Activated T-cell treated with anti-CD3 and anti-CD28 coated beads, Interleukin-2, amount 50 U/mL, for 4 hours (primary cell): ENCODE measurements around the gene KRTAP9-1. TPM values are rescaled to one million over a fixed set of nuclear protein-coding genes. Genes with fewer than 3 reads are reported as not detected.

Source experiments
- ATAC-seq, 2 donors: fragments of 200-7000 bp; cut with Tn5 transposase; one replicate each; pipeline ENCODE4 v1.10.0; 2021
- DNase-seq: peaks from one replicate; pipeline ENCODE4 v3.0.0-alpha.2; 2020
- H3K27me3 Mint-ChIP-seq: one replicate; pipeline ENCODE4 v1.8.0; 2021; ENCODE audit warnings: low read depth, mixed read lengths
- H3K36me3 Mint-ChIP-seq: one replicate; pipeline ENCODE4 v1.8.0; 2022; ENCODE audit warnings: mixed read lengths; ENCODE audit not compliant: insufficient read depth
- H3K4me1 Mint-ChIP-seq: one replicate; pipeline ENCODE4 v1.8.0; 2021; ENCODE audit warnings: low read depth, mixed read lengths
- H3K4me3 Mint-ChIP-seq: one replicate; pipeline ENCODE4 v1.8.0; 2021; ENCODE audit warnings: mild to moderate bottlenecking, moderate library complexity, mixed read lengths
- H3K9me3 Mint-ChIP-seq: one replicate; pipeline ENCODE4 v1.8.0; 2021; ENCODE audit warnings: mixed read lengths
- total RNA-seq, 3 donors: library from RNA; stranded (reverse); gene quantifications; one replicate each; pipeline ENCODE4 v1.2.1, GENCODE V29; 2021

KRTAP9-1 gene
- total RNA-seq, 3 donors from 2014 or later, result not detected

GRCh38 chr17:41167561-41167960 is 22.1 kb upstream of the KRTAP9-1 start:
- H3K4me3 Mint-ChIP-seq, result no peak overlapping the region
- no peak for DNase-seq
- no peaks in the 10 kb centered on the region for H3K9me3 Mint-ChIP-seq
- ATAC-seq, result no peak
- no peaks in the 10 kb centered on the region for H3K4me1 Mint-ChIP-seq
- H3K27me3 Mint-ChIP-seq, result no peaks in the 10 kb centered on the region
- H3K36me3 Mint-ChIP-seq, result no peaks in the 10 kb centered on the region

- H3K9me3 Mint-ChIP-seq, result no peaks in the 10 kb centered on the region
- no peaks in the 10 kb centered on the region for H3K36me3 Mint-ChIP-seq
- no peak for ATAC-seq
- H3K4me1 Mint-ChIP-seq, result no peaks in the 10 kb centered on the region
- H3K4me3 Mint-ChIP-seq, result no peak within 1 kb of the TSS
- DNase-seq, result no peak
- H3K27me3 Mint-ChIP-seq, result no peaks in the 10 kb centered on the region
Measured at GRCh38 chr17:41168121-41168520, 21.6 kb upstream of the KRTAP9-1 start, which contains the start of gene KRTAP4-3. TSS of gene KRTAP4-3 (minus strand) at chr17:41168221. CDS start at chr17:41168172, 49 bp downstream.

- Mint-ChIP-seq H3K9me3 (no peaks in the 10 kb centered on the region), H3K27me3 (no peaks in the 10 kb centered on the region), H3K36me3 (no peaks in the 10 kb centered on the region), H3K4me1 (peaks cover 5% of the 10 kb centered on the region), H3K4me3 (no peak overlapping the region)
- no peak for DNase-seq
- no peak for ATAC-seq
Measured at GRCh38 chr17:41171886-41172285, 17.8 kb upstream of the KRTAP9-1 start.

GRCh38 chr17:41176744-41177387 is 12.8 kb upstream of the KRTAP9-1 start:
- DNase-seq (no peak), ATAC-seq (no peak)
- H3K27me3 Mint-ChIP-seq, result no peaks in the 10 kb centered on the region
- peaks cover 5% of the 10 kb centered on the region for H3K4me1 Mint-ChIP-seq
- no peak overlapping the region for H3K4me3 Mint-ChIP-seq
- no peaks in the 10 kb centered on the region for H3K36me3 Mint-ChIP-seq
- H3K9me3 Mint-ChIP-seq, result no peaks in the 10 kb centered on the region

- Mint-ChIP-seq H3K4me1 (peaks cover 5% of the 10 kb centered on the region), H3K36me3 (no peaks in the 10 kb centered on the region), H3K4me3 (no peak within 1 kb of the TSS), H3K9me3 (no peaks in the 10 kb centered on the region), H3K27me3 (no peaks in the 10 kb centered on the region)
- no peak for DNase-seq
- ATAC-seq, result no peak
Measured at GRCh38 chr17:41177727-41178271, 11.9 kb upstream of the KRTAP9-1 start, which contains the start of gene KRTAP4-2. TSS of gene KRTAP4-2 (minus strand) at chr17:41178221. CDS start at chr17:41178164, 57 bp downstream.

- H3K4me3 Mint-ChIP-seq, result no peak overlapping the region
- no peaks in the 10 kb centered on the region for H3K9me3 Mint-ChIP-seq
- no peaks in the 10 kb centered on the region for H3K27me3 Mint-ChIP-seq
- DNase-seq (no peak), ATAC-seq (no peak)
- peaks cover 4% of the 10 kb centered on the region for H3K4me1 Mint-ChIP-seq
- H3K36me3 Mint-ChIP-seq, result no peaks in the 10 kb centered on the region
Measured at GRCh38 chr17:41178341-41178740, 11.3 kb upstream of the KRTAP9-1 start.

- ATAC-seq (no peak), DNase-seq (no peak)
- peaks cover 3% of the 10 kb centered on the region for H3K4me1 Mint-ChIP-seq
- H3K4me3 Mint-ChIP-seq, result no peak overlapping the region
- H3K27me3 Mint-ChIP-seq, result no peaks in the 10 kb centered on the region
- H3K9me3 Mint-ChIP-seq, result no peaks in the 10 kb centered on the region
- H3K36me3 Mint-ChIP-seq, result no peaks in the 10 kb centered on the region
Measured at GRCh38 chr17:41178843-41179616, 10.7 kb upstream of the KRTAP9-1 start.

- no peaks in the 10 kb centered on the region for H3K4me1 Mint-ChIP-seq
- no peak for DNase-seq
- ATAC-seq, result no peak
- no peaks in the 10 kb centered on the region for H3K36me3 Mint-ChIP-seq
- H3K27me3 Mint-ChIP-seq, result peaks cover 16% of the 10 kb centered on the region
- no peak within 1 kb of the TSS for H3K4me3 Mint-ChIP-seq
- no peaks in the 10 kb centered on the region for H3K9me3 Mint-ChIP-seq
Measured at GRCh38 chr17:41184480-41184961, 5.2 kb upstream of the KRTAP9-1 start, which contains the start of gene KRTAP4-1. TSS of gene KRTAP4-1 (minus strand) at chr17:41184911. CDS start at chr17:41184854, 57 bp downstream.

- ATAC-seq (no peak), DNase-seq (no peak)
- H3K4me3 Mint-ChIP-seq, result no peak overlapping the region
- no peaks in the 10 kb centered on the region for H3K9me3 Mint-ChIP-seq
- peaks cover 18% of the 10 kb centered on the region for H3K27me3 Mint-ChIP-seq
- H3K36me3 Mint-ChIP-seq, result no peaks in the 10 kb centered on the region
- no peaks in the 10 kb centered on the region for H3K4me1 Mint-ChIP-seq
Measured at GRCh38 chr17:41185001-41185400, 4.7 kb upstream of the KRTAP9-1 start.

GRCh38 chr17:41186872-41187271 is 2.8 kb upstream of the KRTAP9-1 start:
- H3K4me3 Mint-ChIP-seq, result no peak overlapping the region
- ATAC-seq, result no peak
- H3K4me1 Mint-ChIP-seq, result no peaks in the 10 kb centered on the region
- no peaks in the 10 kb centered on the region for H3K9me3 Mint-ChIP-seq
- no peaks in the 10 kb centered on the region for H3K36me3 Mint-ChIP-seq
- DNase-seq, result no peak
- H3K27me3 Mint-ChIP-seq, result peaks cover 26% of the 10 kb centered on the region

GRCh38 chr17:41190328-41190727 is 641 bp downstream of the KRTAP9-1 start:
- Mint-ChIP-seq H3K4me1 (no peaks in the 10 kb centered on the region), H3K4me3 (no peak overlapping the region), H3K27me3 (peaks cover 22% of the 10 kb centered on the region), H3K9me3 (peaks cover 3% of the 10 kb centered on the region), H3K36me3 (no peaks in the 10 kb centered on the region)
- ATAC-seq (no peak), DNase-seq (no peak)

GRCh38 chr17:41196068-41196467 is 6.4 kb downstream of the KRTAP9-1 start:
- Mint-ChIP-seq H3K36me3 (no peaks in the 10 kb centered on the region), H3K4me1 (no peaks in the 10 kb centered on the region), H3K27me3 (peaks cover 11% of the 10 kb centered on the region), H3K4me3 (no peak overlapping the region), H3K9me3 (peaks cover 3% of the 10 kb centered on the region)
- DNase-seq (no peak), ATAC-seq (no peak)

GRCh38 chr17:41199421-41200078 is 9.9 kb downstream of the KRTAP9-1 start:
- Mint-ChIP-seq H3K27me3 (peaks cover 10% of the 10 kb centered on the region), H3K4me1 (no peaks in the 10 kb centered on the region), H3K9me3 (no peaks in the 10 kb centered on the region), H3K4me3 (no peak overlapping the region), H3K36me3 (no peaks in the 10 kb centered on the region)
- DNase-seq (no peak), ATAC-seq (no peak)

- no peaks in the 10 kb centered on the region for H3K36me3 Mint-ChIP-seq
- peaks cover 4% of the 10 kb centered on the region for H3K9me3 Mint-ChIP-seq
- no peak overlapping the region for H3K4me3 Mint-ChIP-seq
- peaks cover 22% of the 10 kb centered on the region for H3K27me3 Mint-ChIP-seq
- DNase-seq (no peak), ATAC-seq (peak in 1 of 2 donors; percentile 25)
- peaks cover 12% of the 10 kb centered on the region for H3K4me1 Mint-ChIP-seq
Measured at GRCh38 chr17:41211845-41212466, 22.3 kb downstream of the KRTAP9-1 start.
